H1 (cell line): ENCODE measurements around the gene ASF1B. TPM values are rescaled to one million over a fixed set of nuclear protein-coding genes. Genes with fewer than 3 reads are reported as not detected.

Experiments used
- BCL11A ChIP-seq, 2 experiments: IDR thresholded peaks; one replicate each; pipeline ENCODE4 v1.6.1; 2011; ENCODE audit warnings: low read depth in 2 of 2, low read length in 2 of 2, mild to moderate bottlenecking in 2 of 2
- CBX8 ChIP-seq: fragments of 300-800, 300-1000 bp; sonication (generic); IDR thresholded peaks from 2 replicates; pipeline ENCODE4 v1.7.1; 2016; ENCODE audit warnings: low read depth, low read length, borderline replicate concordance
- EP300 ChIP-seq, 2 experiments: IDR thresholded peaks; 1 replicate in 1 of 2; 2 replicates in 1 of 2; pipeline ENCODE4 v1.6.1; 2011 to 2012; ENCODE audit warnings: low read depth in 2 of 2, low read length in 2 of 2, mild to moderate bottlenecking in 2 of 2, borderline replicate concordance in 1 of 2, inconsistent platforms in 1 of 2, moderate library complexity in 1 of 2
- SIN3A ChIP-seq, 2 experiments: IDR thresholded peaks in 1 of 2; conservative IDR thresholded peaks in 1 of 2; 2 replicates each; pipeline ENCODE4 v1.6.1; 2011 to 2012; ENCODE audit warnings: low read length in 2 of 2, improper control_type of control experiment in 1 of 2, low read depth in 1 of 2, mild to moderate bottlenecking in 1 of 2
- SRF ChIP-seq: IDR thresholded peaks from 2 replicates; pipeline ENCODE4 v1.6.1; 2011; ENCODE audit warnings: mild to moderate bottlenecking, low read depth, low read length, moderate library complexity
- TAF1 ChIP-seq: IDR thresholded peaks from 2 replicates; pipeline ENCODE4 v1.6.1; 2011; ENCODE audit warnings: mild to moderate bottlenecking, low read depth, low read length
- ZNF274 ChIP-seq: IDR thresholded peaks from 2 replicates; pipeline ENCODE4 v1.7.0; 2012; ENCODE audit warnings: low read length, borderline replicate concordance; ENCODE audit errors: extremely low read depth
- polyA plus RNA-seq, 7 experiments: library from polyadenylated mRNA; depleted of rRNA in 3 of 7; stranded (reverse) in 5 of 7; unstranded in 2 of 7; fragments of >200 nt in 5 of 7; fragments of 200-250 nt in 2 of 7; gene quantifications; 1 replicate in 5 of 7; 2 replicates in 1 of 7; 4 replicates in 1 of 7; pipeline versions ENCODE4 v1.2.1 to v1.2.3, GENCODE V29; 2011 to 2013; ENCODE audit warnings: missing spikeins in 2 of 7, mixed read lengths in 2 of 7
- total RNA-seq: library from RNA; stranded (reverse); fragmentation: NEBNext Ultra II Directional; extraction: Animal tissue kit (Norgen Biotek cat#: 25700); gene quantifications from 2 replicates; pipeline ENCODE4 v1.2.1, GENCODE V29; 2021
- TF ChIP-seq, protein P1 (sequence below): IDR thresholded peaks from 2 replicates; pipeline ENCODE4 v1.6.1; 2011; ENCODE audit warnings: low read depth, mild to moderate bottlenecking, low read length; ENCODE audit not compliant: insufficient read depth

Gene ASF1B
- total and polyA plus RNA-seq, 2 of the 8 experiments (the other 6 are each of a cell fraction or from before 2014, with no cell fraction given): 32.6 to 59.2 TPM

- TF ChIP-seq EP300 (IDR thresholded peaks at IDR 0.05; ENCODE audit: borderline replicate concordance in 1 of 2, low read depth in 2 of 2, low read length in 2 of 2): no peak
- TF ChIP-seq, protein P1, sequence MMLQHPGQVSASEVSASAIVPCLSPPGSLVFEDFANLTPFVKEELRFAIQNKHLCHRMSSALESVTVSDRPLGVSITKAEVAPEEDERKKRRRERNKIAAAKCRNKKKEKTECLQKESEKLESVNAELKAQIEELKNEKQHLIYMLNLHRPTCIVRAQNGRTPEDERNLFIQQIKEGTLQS: no peak
- no peak for TF ChIP-seq BCL11A (IDR thresholded peaks at IDR 0.05; ENCODE audit: low read depth in 2 of 2, low read length in 2 of 2)
- TF ChIP-seq ZNF274: no peak
- no peak for TF ChIP-seq CBX8
- TF ChIP-seq SIN3A (conservative IDR thresholded peaks at IDR 0.05 in 1 of 2, IDR thresholded peaks at IDR 0.05 in 1 of 2; ENCODE audit: low read depth in 1 of 2, low read length in 2 of 2): no peak
- TF ChIP-seq SRF: no peak
- no peak for TF ChIP-seq TAF1
These were observed 39.0 kb upstream of the ASF1B start (continued) for GRCh38 chr19:14175351-14175792.
